D721Med (cell line): ENCODE measurements around the gene TICAM1.

Source experiments
- DNase-seq: peaks from one replicate; pipeline ENCODE4 v3.0.0; 2011; ENCODE audit warnings: low spot score; ENCODE audit not compliant: insufficient read length
- FAIRE-seq: peaks from 2 replicates; lab custom pipeline; 2011; peaks lifted over from hg19 to GRCh38; lab: Jason Lieb, UNC
- CTCF ChIP-seq: IDR thresholded peaks from 2 replicates; pipeline ENCODE4 v1.5.1; 2012; ENCODE audit warnings: mild to moderate bottlenecking, control low read depth; ENCODE audit not compliant: insufficient read depth; ENCODE audit errors: missing control alignments

TICAM1 gene

GRCh38 chr19:4831304-4831978 lies at the start of gene TICAM1:
TICAM1 (minus strand) TSS chr19:4831712; CDS start chr19:4818377, 13,335 bp downstream.
- no peak for TF ChIP-seq CTCF
- FAIRE-seq: no peak
- DNase-seq: peak; percentile 53

- TF ChIP-seq CTCF: no peak
- FAIRE-seq (no peak), DNase-seq (no peak)
Observed at GRCh38 chr19:4879041-4879440, 47.5 kb upstream of the TICAM1 start.

GRCh38 chr19:4878491-4878968 lies 47.0 kb upstream of the TICAM1 start:
- TF ChIP-seq CTCF: no peak
- no peak for FAIRE-seq
- DNase-seq: no peak

GRCh38 chr19:4877753-4878490 lies 46.4 kb upstream of the TICAM1 start:
- FAIRE-seq: no peak
- no peak for TF ChIP-seq CTCF
- DNase-seq: no peak

GRCh38 chr19:4873930-4874329 lies 42.4 kb upstream of the TICAM1 start:
- no peak for DNase-seq
- TF ChIP-seq CTCF: no peak
- no peak for FAIRE-seq

GRCh38 chr19:4871711-4872110 lies 40.2 kb upstream of the TICAM1 start:
- TF ChIP-seq CTCF: no peak
- no peak for FAIRE-seq
- no peak for DNase-seq
